ENCODE data around the gene XRN2. TPM values are rescaled to one million over a fixed set of nuclear protein-coding genes. Genes with fewer than 3 reads are reported as not detected.

Gene XRN2
- total RNA-seq, 2 experiments from 2014 or later = 48.5 to 48.9 TPM

GRCh38 chr20:21278829-21279228 lies 24.3 kb upstream of the XRN2 start:
- Histone ChIP-seq H3K27me3 (ENCODE audit: control insufficient read depth in 1 of 2, insufficient read depth in 2 of 2, low read length in 2 of 2) (peaks cover 7 to 9% of the 10 kb centered on the region in 2 experiments), H3K36me3 (ENCODE audit: insufficient read depth, low read length) (no peaks in the 10 kb centered on the region), H3K4me1 (ENCODE audit: insufficient read depth, low read length) (no peaks in the 10 kb centered on the region), H3K27ac (ENCODE audit: low read depth in 1 of 2, low read length in 2 of 2) (no peak overlapping the region), H3K4me3 (ENCODE audit: low read length) (no peak overlapping the region), H3K9me3 (ENCODE audit: control insufficient read depth in 1 of 2, insufficient read depth in 1 of 2, low read length in 2 of 2) (no peaks in the 10 kb centered on the region)
- no peaks in the 10 kb centered on the region for H3K4me1 Mint-ChIP-seq (ENCODE audit: low read depth)
- ATAC-seq (ENCODE audit: poor library complexity) = no peak
- ChIA-PET POLR2A (no interaction called here), CTCF (no interaction called here)
- peaks cover 17% of the 10 kb centered on the region for H3K27me3 Mint-ChIP-seq
- no peak for DNase-seq
- H3K9me3 Mint-ChIP-seq = no peaks in the 10 kb centered on the region
- H3K27ac Mint-ChIP-seq = no peak overlapping the region
- H3K4me3 Mint-ChIP-seq = no peak overlapping the region
- TF ChIP-seq CTCF (IDR thresholded peaks at IDR 0.05) = no peak
- H3K36me3 Mint-ChIP-seq (ENCODE audit: low read depth) = no peaks in the 10 kb centered on the region
- intact Hi-C loops (cut with DNase I, micrococcal nuclease) = no loop called here

GRCh38 chr20:21279706-21280521 lies 23.2 kb upstream of the XRN2 start:
- Mint-ChIP-seq H3K9me3 (no peaks in the 10 kb centered on the region), H3K4me3 (no peak overlapping the region), H3K4me1 (ENCODE audit: low read depth) (no peaks in the 10 kb centered on the region), H3K36me3 (ENCODE audit: low read depth) (no peaks in the 10 kb centered on the region), H3K27ac (no peak overlapping the region), H3K27me3 (peaks cover 20% of the 10 kb centered on the region)
- no peaks in the 10 kb centered on the region for H3K36me3 ChIP-seq (ENCODE audit: insufficient read depth, low read length)
- no peak for ATAC-seq (ENCODE audit: poor library complexity)
- H3K27ac ChIP-seq (ENCODE audit: low read depth in 1 of 2, low read length in 2 of 2) = no peak overlapping the region
- intact Hi-C loops (cut with DNase I, micrococcal nuclease) = no loop called here
- no peaks in the 10 kb centered on the region for H3K9me3 ChIP-seq (ENCODE audit: control insufficient read depth in 1 of 2, insufficient read depth in 1 of 2, low read length in 2 of 2)
- DNase-seq = no peak
- H3K27me3 ChIP-seq (ENCODE audit: control insufficient read depth in 1 of 2, insufficient read depth in 2 of 2, low read length in 2 of 2) = peaks cover 0 to 1% of the 10 kb centered on the region in 2 experiments
- ChIA-PET POLR2A (no interaction called here), CTCF (no interaction called here)
- no peak overlapping the region for H3K4me3 ChIP-seq (ENCODE audit: low read length)
- no peak for TF ChIP-seq CTCF (IDR thresholded peaks at IDR 0.05)
- no peaks in the 10 kb centered on the region for H3K4me1 ChIP-seq (ENCODE audit: insufficient read depth, low read length)

GRCh38 chr20:21280522-21281016 lies 22.6 kb upstream of the XRN2 start:
- H3K4me3 ChIP-seq (ENCODE audit: low read length) = no peak overlapping the region
- no peaks in the 10 kb centered on the region for H3K4me1 ChIP-seq (ENCODE audit: insufficient read depth, low read length)
- H3K36me3 ChIP-seq (ENCODE audit: insufficient read depth, low read length) = no peaks in the 10 kb centered on the region
- H3K27ac ChIP-seq (ENCODE audit: low read depth in 1 of 2, low read length in 2 of 2) = no peak overlapping the region
- H3K9me3 ChIP-seq (ENCODE audit: control insufficient read depth in 1 of 2, insufficient read depth in 1 of 2, low read length in 2 of 2) = no peaks in the 10 kb centered on the region
- Mint-ChIP-seq H3K27ac (no peak overlapping the region), H3K9me3 (peaks cover under 1% of the 10 kb centered on the region), H3K27me3 (peaks cover 24% of the 10 kb centered on the region), H3K4me3 (no peak overlapping the region), H3K4me1 (ENCODE audit: low read depth) (no peaks in the 10 kb centered on the region), H3K36me3 (ENCODE audit: low read depth) (no peaks in the 10 kb centered on the region)
- POLR2A ChIA-PET = no interaction called here
- DNase-seq (no peak), ATAC-seq (ENCODE audit: poor library complexity) (no peak)
- intact Hi-C loops (cut with DNase I, micrococcal nuclease) = no loop called here
- H3K27me3 ChIP-seq (ENCODE audit: control insufficient read depth in 1 of 2, insufficient read depth in 2 of 2, low read length in 2 of 2) = no peaks in the 10 kb centered on the region
- TF ChIP-seq CTCF (IDR thresholded peaks at IDR 0.05) = no peak
- CTCF ChIA-PET = no interaction called here

Data from CD4-positive, alpha-beta T cell (primary cell).